Endothelial cell of hepatic sinusoid (primary cell): ENCODE data around the gene MYOF.
"Not testable (repeated sequence)": the region's sequence is repeated elsewhere in the genome, so short reads cannot be mapped to it uniquely, and the experiment has no call there.

Experiments
- in situ Hi-C: cut with HindIII; loops from 2 replicates; pipeline ENCODE4 v1.10.0; 2017; ENCODE audit warnings: low sequenced_read_pairs

MYOF gene

GRCh38 chr10:93458821-93459257 is 23.3 kb downstream of the MYOF start:
- in situ Hi-C loops: no loop called here

DNA sequence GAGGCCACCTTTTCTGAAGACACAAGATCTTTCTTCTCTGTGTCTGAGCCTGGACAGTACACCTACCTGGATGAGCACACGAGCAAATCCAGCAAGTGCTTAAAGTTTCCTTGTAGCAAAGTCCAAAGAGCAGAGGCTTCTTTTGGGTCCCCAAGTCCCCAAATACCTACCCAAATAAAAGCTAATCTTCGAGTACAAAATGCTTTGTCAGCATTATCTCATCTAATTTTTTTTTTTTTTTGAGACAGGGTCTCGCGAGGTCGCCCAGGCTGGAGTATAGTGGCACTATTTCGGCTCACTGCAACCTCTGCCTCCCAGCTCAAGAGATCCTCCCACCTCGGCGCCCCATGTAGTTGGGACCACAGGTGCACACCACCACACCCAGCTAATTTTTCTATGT is 24.6 kb downstream of the MYOF start:
- in situ Hi-C loops: no loop called here

- in situ Hi-C loops: no loop called here
These were observed 25.7 kb downstream of the MYOF start for GRCh38 chr10:93456480-93456879.

DNA sequence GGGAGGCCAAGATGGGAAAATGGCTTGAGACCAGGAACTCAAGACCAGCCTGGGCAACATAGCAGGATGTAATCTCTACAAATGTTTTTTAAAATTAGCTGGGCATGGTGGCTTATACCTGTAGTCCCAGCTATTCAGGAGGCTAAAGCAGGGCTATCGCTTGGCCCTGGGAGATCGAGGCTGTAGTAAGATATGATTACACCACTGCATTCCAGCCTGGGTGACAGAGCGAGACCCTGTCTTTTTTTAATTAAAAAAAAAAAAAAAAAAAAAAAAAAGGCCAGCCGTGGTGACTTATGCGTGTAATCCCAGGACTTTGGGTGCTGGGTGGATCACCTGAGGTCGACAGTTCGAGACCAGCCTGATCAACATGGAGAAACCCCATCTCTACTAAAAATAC is 27.4 kb downstream of the MYOF start:
- in situ Hi-C loops: no loop called here

DNA sequence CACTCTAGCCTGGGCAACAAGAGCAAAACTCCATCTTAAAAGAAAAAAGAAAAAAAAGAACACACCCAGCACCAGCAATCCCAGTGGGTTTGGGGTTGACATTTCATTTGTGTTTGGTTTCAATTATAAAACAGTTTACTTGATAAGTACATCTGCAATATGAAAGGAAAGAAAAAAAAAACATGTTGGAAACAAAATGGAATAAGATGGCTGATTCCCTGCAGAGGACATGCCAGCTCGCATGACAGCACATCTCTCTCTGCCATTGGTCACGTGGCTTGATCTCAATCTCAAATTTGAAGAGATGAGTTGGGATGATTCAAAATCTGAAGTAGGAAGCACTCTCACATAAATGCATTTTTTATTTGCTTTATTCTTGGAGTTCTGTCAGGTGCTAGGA is 28.0 kb downstream of the MYOF start:
- in situ Hi-C loops: no loop called here

GRCh38 chr10:93452143-93452542 is 30.0 kb downstream of the MYOF start:
- in situ Hi-C loops: no loop called here

- in situ Hi-C loops: no loop called here
These were observed 30.7 kb downstream of the MYOF start for GRCh38 chr10:93451244-93451947.

GRCh38 chr10:93447970-93448369 is 34.2 kb downstream of the MYOF start:
- in situ Hi-C loops: no loop called here

DNA sequence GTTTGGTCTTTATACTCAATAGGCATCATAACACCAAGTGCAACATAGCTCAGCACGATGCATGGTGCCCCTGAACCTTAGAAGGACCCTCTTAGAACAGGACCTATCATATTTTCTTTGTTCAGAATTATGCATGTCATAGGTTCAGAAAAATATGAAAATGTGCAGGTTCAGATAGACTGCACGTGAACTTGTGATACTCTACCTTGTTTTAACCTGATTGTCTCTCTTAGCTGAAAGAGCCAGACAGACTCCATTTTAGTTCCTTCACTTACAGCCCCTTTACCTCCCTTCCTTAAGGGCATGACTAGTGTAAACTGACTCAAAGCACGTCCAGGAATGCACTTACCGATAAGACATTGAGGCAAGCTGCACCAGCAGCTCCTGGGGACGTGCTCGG is 35.1 kb downstream of the MYOF start:
- in situ Hi-C loops: no loop called here

GRCh38 chr10:93445978-93446720 is 36.0 kb downstream of the MYOF start:
- in situ Hi-C loops: no loop called here

GRCh38 chr10:93445097-93445960 is 36.8 kb downstream of the MYOF start:
- in situ Hi-C loops: no loop called here

DNA sequence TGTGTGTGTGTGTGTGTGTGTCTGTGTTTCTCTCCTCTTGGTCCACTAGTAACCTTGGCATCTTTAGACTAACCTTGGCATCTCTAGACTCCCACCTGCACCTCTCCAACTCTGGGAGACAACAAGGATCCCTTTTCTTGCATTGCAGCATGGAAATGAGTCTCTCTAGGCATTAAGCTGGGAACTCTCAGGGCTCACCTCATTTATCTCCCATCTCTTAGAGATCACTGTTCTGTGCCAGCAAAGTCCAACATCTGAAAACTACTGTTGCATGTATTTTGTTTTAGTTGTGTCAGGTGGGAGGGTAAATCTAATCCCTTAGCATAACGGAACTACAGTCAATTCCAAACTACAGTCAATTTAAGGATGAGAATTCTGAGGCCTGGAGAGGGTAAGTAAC is 38.7 kb downstream of the MYOF start:
- in situ Hi-C loops: no loop called here

- in situ Hi-C loops: not testable (repeated sequence)
These were observed 39.4 kb downstream of the MYOF start for GRCh38 chr10:93442721-93443120.

- in situ Hi-C loops: no loop called here
These were observed 41.5 kb downstream of the MYOF start for GRCh38 chr10:93440591-93441091.

- in situ Hi-C loops: no loop called here
These were observed 43.4 kb downstream of the MYOF start for GRCh38 chr10:93438613-93439253.

GRCh38 chr10:93437946-93438612 is 44.1 kb downstream of the MYOF start:
- in situ Hi-C loops: no loop called here

DNA sequence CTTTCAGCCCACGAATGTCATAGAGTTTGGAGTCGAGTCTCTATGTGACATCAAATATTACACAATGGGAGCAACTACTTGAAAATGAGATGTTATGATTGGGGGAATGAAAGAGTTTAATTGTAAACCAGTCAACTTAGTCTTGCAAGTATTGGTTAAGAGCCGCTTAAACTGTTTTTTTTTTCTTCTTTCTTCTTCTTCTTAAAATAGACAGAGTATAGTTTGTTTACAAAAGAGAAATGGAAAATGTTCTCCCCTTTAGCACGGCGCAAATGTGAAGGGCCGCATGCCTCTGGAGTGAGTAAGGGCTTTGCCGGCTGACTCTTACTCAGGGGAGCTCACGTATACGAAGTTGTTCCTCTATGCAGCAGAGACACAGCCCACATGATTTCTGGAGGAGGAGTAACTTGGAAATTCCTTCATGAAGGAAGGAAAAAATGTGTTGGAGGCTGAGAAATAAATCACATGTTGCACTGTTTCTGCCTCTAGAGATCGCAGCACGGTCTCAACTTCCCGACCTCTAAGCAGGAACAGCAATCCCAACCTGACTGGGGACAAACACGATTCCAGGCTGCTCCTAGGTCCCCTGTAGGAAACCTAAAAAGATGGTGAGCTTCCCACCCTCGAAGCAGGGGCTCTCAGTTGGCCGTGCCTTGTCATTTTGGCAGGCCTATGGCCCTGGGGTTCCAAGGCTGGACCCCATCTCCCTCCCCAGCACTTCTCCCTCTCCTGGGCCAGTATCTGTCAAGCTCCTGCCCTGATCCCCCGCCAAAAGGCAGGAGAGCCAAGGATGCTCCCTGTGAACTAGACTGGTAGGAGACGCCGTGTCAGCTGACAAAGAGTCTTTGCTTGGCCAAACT is 44.8 kb downstream of the MYOF start:
- in situ Hi-C loops: no loop called here

DNA sequence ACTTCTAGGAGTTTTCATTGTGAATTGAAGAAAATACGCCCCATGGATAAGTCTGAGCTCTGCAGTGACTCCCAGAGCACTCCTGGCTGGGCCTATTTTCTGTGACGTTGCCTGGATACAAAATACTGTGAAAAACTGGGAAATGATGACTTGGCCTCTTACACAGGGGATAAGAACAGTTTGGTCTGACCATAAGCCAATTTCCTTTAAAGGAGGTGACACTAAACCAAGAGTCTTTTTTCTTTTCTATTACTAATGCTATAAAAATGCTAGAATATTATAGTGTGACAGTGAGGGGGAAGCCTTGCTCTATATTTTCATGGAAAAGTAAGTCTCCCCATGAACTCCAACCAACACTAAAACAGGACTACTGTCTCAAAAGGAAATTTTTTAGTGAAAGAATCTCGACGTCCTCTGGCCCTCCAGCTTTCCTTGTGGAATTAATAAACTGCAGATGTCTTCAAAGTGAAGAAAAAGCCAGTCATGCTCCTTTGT is 45.5 kb downstream of the MYOF start:
- in situ Hi-C loops: no loop called here
